ENCODE measurements around the gene SEC14L5.

DNA sequence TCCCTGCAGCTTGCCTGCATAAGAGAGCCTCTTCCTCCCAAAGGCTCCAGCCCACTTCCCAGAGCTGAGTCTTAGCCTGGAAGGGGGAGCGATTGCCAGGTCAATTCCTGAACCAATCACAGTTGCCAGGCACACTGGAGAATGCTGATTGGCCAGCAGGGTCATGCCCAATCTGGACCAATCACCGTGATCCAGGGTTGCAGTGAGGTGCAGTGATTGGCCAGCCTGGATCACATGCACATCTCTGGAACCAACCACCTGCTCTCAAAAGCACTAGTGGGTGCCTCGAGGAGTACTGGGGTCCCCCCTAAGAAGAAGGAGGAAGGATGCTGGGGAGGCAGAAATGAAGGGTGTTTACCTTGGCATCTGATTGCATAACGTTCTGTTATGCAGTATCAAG is 57.2 kb downstream of the SEC14L5 start:
- TF ChIP-seq, protein P1, sequence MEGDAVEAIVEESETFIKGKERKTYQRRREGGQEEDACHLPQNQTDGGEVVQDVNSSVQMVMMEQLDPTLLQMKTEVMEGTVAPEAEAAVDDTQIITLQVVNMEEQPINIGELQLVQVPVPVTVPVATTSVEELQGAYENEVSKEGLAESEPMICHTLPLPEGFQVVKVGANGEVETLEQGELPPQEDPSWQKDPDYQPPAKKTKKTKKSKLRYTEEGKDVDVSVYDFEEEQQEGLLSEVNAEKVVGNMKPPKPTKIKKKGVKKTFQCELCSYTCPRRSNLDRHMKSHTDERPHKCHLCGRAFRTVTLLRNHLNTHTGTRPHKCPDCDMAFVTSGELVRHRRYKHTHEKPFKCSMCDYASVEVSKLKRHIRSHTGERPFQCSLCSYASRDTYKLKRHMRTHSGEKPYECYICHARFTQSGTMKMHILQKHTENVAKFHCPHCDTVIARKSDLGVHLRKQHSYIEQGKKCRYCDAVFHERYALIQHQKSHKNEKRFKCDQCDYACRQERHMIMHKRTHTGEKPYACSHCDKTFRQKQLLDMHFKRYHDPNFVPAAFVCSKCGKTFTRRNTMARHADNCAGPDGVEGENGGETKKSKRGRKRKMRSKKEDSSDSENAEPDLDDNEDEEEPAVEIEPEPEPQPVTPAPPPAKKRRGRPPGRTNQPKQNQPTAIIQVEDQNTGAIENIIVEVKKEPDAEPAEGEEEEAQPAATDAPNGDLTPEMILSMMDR (IDR thresholded peaks at IDR 0.05; ENCODE audit: low read depth, low read length) = no peak
- no peak for TF ChIP-seq MYC (IDR thresholded peaks at IDR 0.05; ENCODE audit: low read depth, low read length)
- TF ChIP-seq POLR2A (IDR thresholded peaks at IDR 0.05; ENCODE audit: extremely low read depth, insufficient read length) = no peak
- TF ChIP-seq, protein P2, sequence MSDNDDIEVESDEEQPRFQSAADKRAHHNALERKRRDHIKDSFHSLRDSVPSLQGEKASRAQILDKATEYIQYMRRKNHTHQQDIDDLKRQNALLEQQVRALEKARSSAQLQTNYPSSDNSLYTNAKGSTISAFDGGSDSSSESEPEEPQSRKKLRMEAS (IDR thresholded peaks at IDR 0.05; ENCODE audit: low read depth, low read length) = no peak

Data from NB4 (cell line).